Smooth muscle cell of the brain vasculature (primary cell): ENCODE data around the gene STK17B.

Source experiments
- DNase-seq: peaks from one replicate; pipeline ENCODE4 v3.0.0-alpha.2; 2012; ENCODE audit warnings: low read depth, low spot score

Gene STK17B

GRCh38 chr2:196155575-196155974, 15.8 kb downstream of the STK17B start:
- no peak for DNase-seq

GRCh38 chr2:196153480-196153879, 17.9 kb downstream of the STK17B start:
- DNase-seq = no peak

- DNase-seq = no peak
Observed at GRCh38 chr2:196149948-196150347, 21.4 kb downstream of the STK17B start.

GRCh38 chr2:196148736-196149135, 22.6 kb downstream of the STK17B start:
- no peak for DNase-seq

GRCh38 chr2:196145256-196145655, 26.1 kb downstream of the STK17B start:
- no peak for DNase-seq

- no peak for DNase-seq
Observed at GRCh38 chr2:196144513-196145126, 26.8 kb downstream of the STK17B start.

- DNase-seq = no peak
Observed at GRCh38 chr2:196143730-196144131, 27.6 kb downstream of the STK17B start.

GRCh38 chr2:196142825-196143224, 28.6 kb downstream of the STK17B start:
- DNase-seq = no peak

- DNase-seq = no peak
Observed at GRCh38 chr2:196140213-196140612, 31.2 kb downstream of the STK17B start.

GRCh38 chr2:196137271-196137670, 34.1 kb downstream of the STK17B start:
- no peak for DNase-seq

GRCh38 chr2:196136151-196136550, 35.2 kb downstream of the STK17B start:
- DNase-seq = no peak

- DNase-seq = no peak
Observed at GRCh38 chr2:196131949-196132925, 39.1 kb downstream of the STK17B start.

GRCh38 chr2:196131384-196131937, 39.9 kb downstream of the STK17B start:
- DNase-seq = no peak

GRCh38 chr2:196130039-196130825, 41.1 kb downstream of the STK17B start:
- no peak for DNase-seq

- no peak for DNase-seq
Observed at GRCh38 chr2:196128749-196129148, 42.6 kb downstream of the STK17B start.

GRCh38 chr2:196125596-196125995, 45.8 kb downstream of the STK17B start:
- DNase-seq = no peak

- no peak for DNase-seq
Observed at GRCh38 chr2:196123679-196124373, 47.6 kb downstream of the STK17B start.

- no peak for DNase-seq
Observed at GRCh38 chr2:196119926-196120325, 51.5 kb downstream of the STK17B start.

GRCh38 chr2:196117214-196117705, 54.1 kb downstream of the STK17B start:
- DNase-seq = no peak

- peak; percentile 54 for DNase-seq
Observed at GRCh38 chr2:196113061-196113974, 58.1 kb downstream of the STK17B start.
